NCI-H82 (cell line): ENCODE data around the gene CKS1B.

Experiments used
- DNase-seq: peaks from one replicate; lab custom pipeline; 2025; lab: John Stamatoyannopoulos, UW

Gene CKS1B

GRCh38 chr1:155015527-155016230 is 41.2 kb downstream of the CKS1B start:
- DNase-seq, result no peak

DNA sequence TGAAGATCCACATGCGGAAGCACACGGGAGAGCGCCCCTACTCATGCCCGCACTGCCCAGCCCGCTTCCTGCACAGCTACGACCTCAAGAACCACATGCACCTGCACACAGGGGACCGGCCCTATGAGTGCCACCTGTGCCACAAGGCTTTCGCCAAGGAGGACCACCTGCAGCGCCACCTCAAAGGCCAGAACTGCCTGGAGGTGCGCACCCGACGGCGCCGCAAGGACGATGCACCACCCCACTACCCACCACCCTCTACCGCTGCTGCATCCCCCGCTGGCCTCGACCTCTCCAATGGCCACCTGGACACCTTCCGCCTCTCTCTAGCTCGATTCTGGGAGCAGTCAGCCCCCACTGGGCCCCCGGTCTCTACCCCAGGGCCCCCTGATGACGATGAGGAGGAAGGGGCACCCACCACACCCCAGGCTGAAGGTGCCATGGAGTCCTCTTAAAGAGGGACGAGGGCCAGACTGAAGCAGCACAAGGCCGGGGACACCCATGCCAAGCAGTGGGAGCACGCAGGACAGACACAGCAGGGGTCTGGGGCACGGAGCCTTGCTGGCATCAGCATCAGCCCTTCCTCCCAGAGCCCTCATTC is 41.9 kb downstream of the CKS1B start:
- no peak for DNase-seq

- DNase-seq, result peak; percentile 99
These were observed 42.8 kb downstream of the CKS1B start for GRCh38 chr1:155017041-155017945.

DNA sequence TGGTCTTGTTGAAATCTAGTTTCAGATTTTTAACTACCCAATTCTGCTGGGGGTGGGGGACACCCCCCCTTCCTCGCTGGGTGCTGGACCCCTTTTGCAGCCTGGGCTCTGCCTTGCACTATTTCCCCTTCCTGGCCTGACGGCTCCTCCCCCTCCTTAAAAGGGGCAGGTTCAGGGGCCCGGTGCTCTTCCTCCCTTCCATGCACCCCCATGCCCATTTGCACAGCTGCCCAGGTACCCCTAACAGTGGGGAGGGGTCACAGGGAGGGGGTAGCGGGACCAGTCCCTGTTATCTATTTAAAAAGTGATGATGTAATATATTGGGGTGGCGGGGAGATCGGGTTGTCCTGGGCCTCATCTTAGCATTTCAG is 43.5 kb downstream of the CKS1B start:
- DNase-seq, result no peak

DNA sequence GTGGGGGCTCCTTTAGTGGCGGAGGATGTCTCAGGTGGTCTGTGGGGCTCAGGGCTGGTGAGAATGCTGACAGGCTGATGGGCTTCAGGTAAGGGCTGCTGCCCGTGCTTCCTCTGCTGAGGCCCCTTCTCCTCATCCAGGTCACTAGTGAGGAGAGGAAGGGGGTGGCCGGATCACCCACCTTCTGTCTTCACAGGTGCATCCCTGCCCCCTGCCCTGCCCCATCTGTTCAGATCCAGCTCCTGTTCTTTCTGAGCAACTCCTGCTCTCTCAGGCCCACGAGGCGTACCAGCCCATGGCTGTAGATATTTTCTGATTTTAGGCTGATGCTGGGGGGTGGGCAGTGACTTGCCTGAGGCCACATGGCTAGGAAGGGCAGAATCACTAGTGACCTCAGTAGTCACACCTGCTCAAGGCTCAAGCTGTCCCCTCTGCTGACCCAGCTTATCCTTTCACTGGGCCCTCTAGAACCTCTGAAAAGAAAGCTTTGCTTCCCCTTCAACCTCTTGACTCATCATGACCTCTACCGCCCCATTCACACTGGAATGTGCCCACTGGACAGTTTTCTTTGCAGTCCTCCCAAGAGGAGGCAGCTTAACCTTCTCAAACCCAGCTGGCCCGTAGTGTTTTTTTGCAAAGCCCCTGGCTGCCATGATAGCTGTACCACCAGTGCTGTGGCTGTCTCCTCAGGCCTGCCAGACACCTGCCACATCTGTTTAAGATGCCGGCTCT is 44.3 kb downstream of the CKS1B start:
- peak; percentile 40 for DNase-seq

- no peak for DNase-seq
These were observed 45.1 kb downstream of the CKS1B start for GRCh38 chr1:155019377-155020245.

GRCh38 chr1:155022136-155022926 is 47.9 kb downstream of the CKS1B start:
- DNase-seq, result no peak

DNA sequence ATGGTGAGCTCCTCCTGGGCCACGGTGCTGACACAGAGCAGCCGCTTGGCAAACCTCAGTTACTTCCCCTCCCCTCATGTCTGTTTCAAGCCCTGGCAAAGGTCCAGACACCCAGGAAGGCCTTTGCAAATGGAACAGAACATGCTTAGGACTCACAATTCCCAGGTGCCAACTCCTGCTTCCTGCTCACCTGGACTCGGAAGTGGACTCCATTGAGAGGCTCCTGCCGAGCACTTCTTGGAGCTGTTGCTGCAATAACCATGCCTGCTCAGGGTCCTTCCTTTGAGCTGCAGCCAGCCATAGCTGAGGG is 48.4 kb downstream of the CKS1B start:
- DNase-seq, result no peak

- DNase-seq, result no peak
These were observed 49.1 kb downstream of the CKS1B start for GRCh38 chr1:155023627-155024026.

DNA sequence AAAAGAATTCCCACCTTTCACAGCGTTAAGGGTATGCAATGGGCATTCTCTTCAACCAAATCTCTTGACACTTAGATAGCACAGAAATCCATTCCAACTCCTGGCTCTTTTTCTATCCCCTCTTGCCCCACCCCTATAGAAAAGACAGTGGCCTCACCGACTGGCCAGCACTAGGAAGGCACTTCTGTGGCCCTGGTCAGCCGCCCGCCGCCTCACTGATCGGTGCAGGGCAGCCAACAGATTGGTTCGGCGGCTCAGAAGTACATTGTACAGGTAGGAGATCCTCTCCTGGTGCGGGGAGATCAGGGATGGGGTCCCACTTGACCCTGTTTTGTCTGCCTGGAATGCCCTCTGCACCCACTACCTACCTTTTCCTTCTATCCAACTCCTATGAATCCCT is 49.8 kb downstream of the CKS1B start:
- no peak for DNase-seq

- DNase-seq, result no peak
These were observed 51.7 kb downstream of the CKS1B start for GRCh38 chr1:155026154-155026553.

- no peak for DNase-seq
These were observed 52.1 kb downstream of the CKS1B start for GRCh38 chr1:155026588-155026987.
